ENCODE results near the gene DLK1. TPM values are rescaled to one million over a fixed set of nuclear protein-coding genes. Genes with fewer than 3 reads are reported as not detected.

Gene DLK1
- total RNA-seq, 2 donors from 2014 or later, result not detected

GRCh38 chr14:100712490-100712889, 14.2 kb upstream of the DLK1 start:
- no peak for ATAC-seq (replicated peaks in 1 of 2)
- H3K36me3 Mint-ChIP-seq (ENCODE audit: insufficient read depth in 2 of 2), result no peaks in the 10 kb centered on the region
- H3K4me3 Mint-ChIP-seq, result no peak overlapping the region
- H3K9me3 Mint-ChIP-seq, result no peaks in the 10 kb centered on the region
- H3K4me1 Mint-ChIP-seq (ENCODE audit: low read depth), result no peaks in the 10 kb centered on the region
- H3K27me3 Mint-ChIP-seq (ENCODE audit: low read depth), result peaks cover 34% of the 10 kb centered on the region
- no peak for DNase-seq
- no peak overlapping the region for H3K27ac Mint-ChIP-seq

GRCh38 chr14:100713705-100714104, 13.0 kb upstream of the DLK1 start:
- Mint-ChIP-seq H3K27me3 (ENCODE audit: low read depth) (peaks cover 44% of the 10 kb centered on the region), H3K36me3 (ENCODE audit: insufficient read depth in 2 of 2) (no peaks in the 10 kb centered on the region), H3K4me1 (ENCODE audit: low read depth) (no peaks in the 10 kb centered on the region), H3K9me3 (no peaks in the 10 kb centered on the region), H3K4me3 (peak overlapping the region in 1 of 2 donors; percentile 28), H3K27ac (no peak overlapping the region)
- DNase-seq, result no peak
- ATAC-seq (replicated peaks in 1 of 2), result no peak

GRCh38 chr14:100714258-100714892, 12.3 kb upstream of the DLK1 start:
- Mint-ChIP-seq H3K27me3 (ENCODE audit: low read depth) (peaks cover 49% of the 10 kb centered on the region), H3K4me1 (ENCODE audit: low read depth) (no peaks in the 10 kb centered on the region), H3K4me3 (no peak overlapping the region), H3K27ac (no peak overlapping the region), H3K9me3 (no peaks in the 10 kb centered on the region), H3K36me3 (ENCODE audit: insufficient read depth in 2 of 2) (no peaks in the 10 kb centered on the region)
- no peak for ATAC-seq (replicated peaks in 1 of 2)
- no peak for DNase-seq

- no peak overlapping the region for H3K27ac Mint-ChIP-seq
- H3K36me3 Mint-ChIP-seq (ENCODE audit: insufficient read depth in 2 of 2), result no peaks in the 10 kb centered on the region
- H3K4me1 Mint-ChIP-seq (ENCODE audit: low read depth), result no peaks in the 10 kb centered on the region
- H3K4me3 Mint-ChIP-seq, result no peak overlapping the region
- DNase-seq (no peak), ATAC-seq (replicated peaks in 1 of 2) (no peak)
- H3K9me3 Mint-ChIP-seq, result no peaks in the 10 kb centered on the region
- H3K27me3 Mint-ChIP-seq (ENCODE audit: low read depth), result peaks cover 46% of the 10 kb centered on the region
These were observed 11.4 kb upstream of the DLK1 start for GRCh38 chr14:100715332-100715731.

GRCh38 chr14:100715803-100716202, 10.9 kb upstream of the DLK1 start:
- ATAC-seq (replicated peaks in 1 of 2), result no peak
- H3K27ac Mint-ChIP-seq, result no peak overlapping the region

GRCh38 chr14:100717386-100717785, 9.3 kb upstream of the DLK1 start:
- Mint-ChIP-seq H3K36me3 (ENCODE audit: insufficient read depth in 2 of 2) (no peaks in the 10 kb centered on the region), H3K27ac (no peak overlapping the region), H3K9me3 (no peaks in the 10 kb centered on the region), H3K27me3 (ENCODE audit: low read depth) (peaks cover 32% of the 10 kb centered on the region), H3K4me1 (ENCODE audit: low read depth) (no peaks in the 10 kb centered on the region), H3K4me3 (no peak overlapping the region)
- no peak for DNase-seq
- no peak for ATAC-seq (replicated peaks in 1 of 2)

More at GRCh38 chr14:100715803-100716202, 10.9 kb upstream of the DLK1 start:
- Mint-ChIP-seq H3K4me1 (ENCODE audit: low read depth) (no peaks in the 10 kb centered on the region), H3K9me3 (no peaks in the 10 kb centered on the region), H3K36me3 (ENCODE audit: insufficient read depth in 2 of 2) (no peaks in the 10 kb centered on the region), H3K27me3 (ENCODE audit: low read depth) (peaks cover 42% of the 10 kb centered on the region), H3K4me3 (no peak overlapping the region)
- no peak for DNase-seq

- no peaks in the 10 kb centered on the region for H3K4me1 Mint-ChIP-seq (ENCODE audit: low read depth)
- no peaks in the 10 kb centered on the region for H3K9me3 Mint-ChIP-seq
- H3K4me3 Mint-ChIP-seq, result no peak overlapping the region
- peaks cover 20% of the 10 kb centered on the region for H3K27me3 Mint-ChIP-seq (ENCODE audit: low read depth)
- no peak overlapping the region for H3K27ac Mint-ChIP-seq
- H3K36me3 Mint-ChIP-seq (ENCODE audit: insufficient read depth in 2 of 2), result no peaks in the 10 kb centered on the region
- DNase-seq (no peak), ATAC-seq (replicated peaks in 1 of 2) (no peak)
These were observed 6.6 kb upstream of the DLK1 start for GRCh38 chr14:100719976-100720520.

- no peak for ATAC-seq (replicated peaks in 1 of 2)
- Mint-ChIP-seq H3K4me1 (ENCODE audit: low read depth) (no peaks in the 10 kb centered on the region), H3K9me3 (no peaks in the 10 kb centered on the region), H3K27ac (no peak overlapping the region), H3K27me3 (ENCODE audit: low read depth) (peaks cover 32% of the 10 kb centered on the region), H3K4me3 (no peak overlapping the region), H3K36me3 (ENCODE audit: insufficient read depth in 2 of 2) (no peaks in the 10 kb centered on the region)
- DNase-seq, result no peak
These were observed 5.1 kb upstream of the DLK1 start for GRCh38 chr14:100721568-100721967.

GRCh38 chr14:100722367-100722766, 4.3 kb upstream of the DLK1 start:
- Mint-ChIP-seq H3K27me3 (ENCODE audit: low read depth) (peaks cover 31% of the 10 kb centered on the region), H3K9me3 (no peaks in the 10 kb centered on the region), H3K36me3 (ENCODE audit: insufficient read depth in 2 of 2) (no peaks in the 10 kb centered on the region), H3K27ac (no peak overlapping the region), H3K4me3 (no peak overlapping the region), H3K4me1 (ENCODE audit: low read depth) (no peaks in the 10 kb centered on the region)
- DNase-seq, result no peak
- ATAC-seq (replicated peaks in 1 of 2), result no peak

- no peaks in the 10 kb centered on the region for H3K9me3 Mint-ChIP-seq
- H3K4me1 Mint-ChIP-seq (ENCODE audit: low read depth), result no peaks in the 10 kb centered on the region
- peaks cover 33% of the 10 kb centered on the region for H3K27me3 Mint-ChIP-seq (ENCODE audit: low read depth)
- no peak for ATAC-seq (replicated peaks in 1 of 2)
- no peaks in the 10 kb centered on the region for H3K36me3 Mint-ChIP-seq (ENCODE audit: insufficient read depth in 2 of 2)
- no peak overlapping the region for H3K27ac Mint-ChIP-seq
- H3K4me3 Mint-ChIP-seq, result no peak overlapping the region
- DNase-seq, result no peak
These were observed 3.4 kb upstream of the DLK1 start for GRCh38 chr14:100723135-100723829.

GRCh38 chr14:100723830-100724437, 2.8 kb upstream of the DLK1 start:
- Mint-ChIP-seq H3K36me3 (ENCODE audit: insufficient read depth in 2 of 2) (no peaks in the 10 kb centered on the region), H3K9me3 (no peaks in the 10 kb centered on the region), H3K27ac (no peak overlapping the region), H3K4me1 (ENCODE audit: low read depth) (no peaks in the 10 kb centered on the region), H3K27me3 (ENCODE audit: low read depth) (peaks cover 31% of the 10 kb centered on the region), H3K4me3 (no peak overlapping the region)
- ATAC-seq (replicated peaks in 1 of 2) (no peak), DNase-seq (no peak)

- DNase-seq (no peak), ATAC-seq (replicated peaks in 1 of 2) (no peak)
- Mint-ChIP-seq H3K9me3 (no peaks in the 10 kb centered on the region), H3K4me3 (no peak overlapping the region), H3K4me1 (ENCODE audit: low read depth) (no peaks in the 10 kb centered on the region), H3K27ac (no peak overlapping the region), H3K36me3 (ENCODE audit: insufficient read depth in 2 of 2) (no peaks in the 10 kb centered on the region), H3K27me3 (ENCODE audit: low read depth) (peaks cover 34% of the 10 kb centered on the region)
These were observed 2.2 kb upstream of the DLK1 start for GRCh38 chr14:100724536-100724935.

- Mint-ChIP-seq H3K27me3 (ENCODE audit: low read depth) (peaks cover 34% of the 10 kb centered on the region), H3K27ac (no peak overlapping the region)
- no peak for ATAC-seq (replicated peaks in 1 of 2)
These were observed 905 bp upstream of the DLK1 start for GRCh38 chr14:100725587-100726387.

More at GRCh38 chr14:100725587-100726387, 905 bp upstream of the DLK1 start:
- Mint-ChIP-seq H3K4me1 (ENCODE audit: low read depth) (no peaks in the 10 kb centered on the region), H3K9me3 (no peaks in the 10 kb centered on the region), H3K36me3 (ENCODE audit: insufficient read depth in 2 of 2) (no peaks in the 10 kb centered on the region), H3K4me3 (no peak overlapping the region)
- DNase-seq, result no peak

Data from activated T-cell treated with anti-CD3 and anti-CD28 coated beads, Interleukin-2, amount 50 U/mL, for 72 hours (primary cell).